Heart left ventricle (tissue), 13 donors: ENCODE data around the gene RAP1GAP.

Source experiments
- POLR2A ChIP-seq, 2 donors: fragments of 450-650 bp; IDR thresholded peaks; one replicate each; pipeline ENCODE4 v1.6.1; 2017; ENCODE audit warnings: antibody characterized with exemption in 2 of 2, mild to moderate bottlenecking in 2 of 2, moderate library complexity in 2 of 2
- TF ChIP-seq, protein P1 (sequence below), 12 donors: fragments of 200-600 bp; sonication (generic) in 4 of 12; IDR thresholded peaks; one replicate each; pipeline versions ENCODE4 v1.5.0 to v1.8.0; 2018 to 2022; ENCODE audit warnings: antibody characterized with exemption in 12 of 12, mild to moderate bottlenecking in 5 of 12
- donor health status: ischemic (EF 13 %, LVEDD 7.1; RV severe dilation, severe dysfunction).
- donor health status: DM: no; HTN: yes; CAD: no.
- donor health status: DM: no; HTN: no; CAD: no.
- donor health status: ischemic (EF 25% LVEDD 6.9; RV normal size, moderate dysfunction).
- donor health status: ischemic (EF 25% LVEDD 5.7; RV mildly dilated, moderate dysfunction).
- donor health status: ischemic (EF 35%, LVEDD 5.7; RV mildly dilated, moderate dysfunction).
- donor health status: nonischemic (EF 11% LVEDD 7.7; RV severe dilation, severe dysfunction).
- donor health status: DM: yes; HTN: yes; CAD: no.
- donor health status: PGD.
- donor health status: ischemic (EF 29% LVEDD 5.4; RV normal size, mild dysfunction).
- donor health status: nonischemic (EF 23%, LVEDD 6.1; RV moderate dilation, normal function).

DNA sequence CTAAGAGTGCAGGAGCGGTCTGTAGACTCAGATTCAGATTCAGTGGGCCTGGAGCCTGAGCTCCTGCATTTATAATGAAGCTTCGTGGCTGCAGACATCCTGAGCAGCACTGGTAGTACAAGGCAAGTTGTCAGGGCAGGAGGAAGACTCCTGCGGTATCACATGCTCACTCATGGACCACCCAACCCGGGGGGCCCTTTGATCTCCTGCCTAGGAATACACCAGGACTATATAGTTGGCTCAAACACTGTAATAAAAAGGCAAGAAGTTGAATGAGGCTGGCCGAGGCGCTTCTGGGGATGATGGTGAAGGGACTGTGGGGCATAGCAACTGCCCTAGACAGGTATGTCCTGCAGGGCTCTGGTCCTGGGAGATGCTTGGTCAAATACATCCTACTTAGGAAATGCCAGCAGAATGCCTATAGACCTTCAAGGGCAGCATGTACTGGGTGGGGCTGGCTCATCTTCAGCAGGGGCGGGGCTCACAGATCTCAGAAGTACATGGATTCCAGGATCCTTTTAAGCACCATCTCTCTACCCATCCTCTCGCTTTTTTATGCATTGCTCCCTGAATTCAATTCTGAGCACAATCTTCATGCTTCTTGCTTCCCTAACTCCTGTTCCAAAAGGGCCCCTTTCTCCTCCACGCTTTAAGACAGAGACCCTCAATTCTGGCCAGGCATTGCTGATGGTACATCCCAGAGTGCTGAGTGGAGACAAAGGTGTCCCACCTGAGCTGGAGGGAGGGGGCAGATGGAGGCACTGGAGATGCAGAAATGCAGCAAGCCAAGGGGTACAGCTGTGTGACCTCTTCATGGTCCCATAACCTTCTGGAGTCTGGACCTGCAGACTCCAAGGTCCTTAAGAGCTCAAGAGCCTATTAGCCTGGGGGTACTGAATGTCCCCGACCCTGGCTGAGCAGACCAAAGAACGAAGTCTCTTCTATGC lies 2.1 kb upstream of the RAP1GAP start:
- TF ChIP-seq, protein P1, sequence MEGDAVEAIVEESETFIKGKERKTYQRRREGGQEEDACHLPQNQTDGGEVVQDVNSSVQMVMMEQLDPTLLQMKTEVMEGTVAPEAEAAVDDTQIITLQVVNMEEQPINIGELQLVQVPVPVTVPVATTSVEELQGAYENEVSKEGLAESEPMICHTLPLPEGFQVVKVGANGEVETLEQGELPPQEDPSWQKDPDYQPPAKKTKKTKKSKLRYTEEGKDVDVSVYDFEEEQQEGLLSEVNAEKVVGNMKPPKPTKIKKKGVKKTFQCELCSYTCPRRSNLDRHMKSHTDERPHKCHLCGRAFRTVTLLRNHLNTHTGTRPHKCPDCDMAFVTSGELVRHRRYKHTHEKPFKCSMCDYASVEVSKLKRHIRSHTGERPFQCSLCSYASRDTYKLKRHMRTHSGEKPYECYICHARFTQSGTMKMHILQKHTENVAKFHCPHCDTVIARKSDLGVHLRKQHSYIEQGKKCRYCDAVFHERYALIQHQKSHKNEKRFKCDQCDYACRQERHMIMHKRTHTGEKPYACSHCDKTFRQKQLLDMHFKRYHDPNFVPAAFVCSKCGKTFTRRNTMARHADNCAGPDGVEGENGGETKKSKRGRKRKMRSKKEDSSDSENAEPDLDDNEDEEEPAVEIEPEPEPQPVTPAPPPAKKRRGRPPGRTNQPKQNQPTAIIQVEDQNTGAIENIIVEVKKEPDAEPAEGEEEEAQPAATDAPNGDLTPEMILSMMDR (IDR thresholded peaks at IDR 0.05): no peak
- no peak for TF ChIP-seq POLR2A (IDR thresholded peaks at IDR 0.05)
